ENCODE measurements around the gene LRRC43.

The LRRC43 gene

GRCh38 chr12:122189626-122190475, 6.9 kb downstream of the LRRC43 start:
- H3K36me3 ChIP-seq (ENCODE audit: control insufficient read depth, insufficient read depth, low read length) = no peaks in the 10 kb centered on the region
- H3K9ac ChIP-seq (ENCODE audit: low read length) = no peak overlapping the region
- no peak overlapping the region for H3K4me2 ChIP-seq (ENCODE audit: low read length)
- no CpG with 5 or more reads among the region's 34 CpGs for WGBS (ENCODE audit: extremely low coverage, insufficient coverage, low lambda C conversion rate)
- no peak overlapping the region for H2BK15ac ChIP-seq (replicated peaks; ENCODE audit: low read depth)
- no peak overlapping the region for H4K5ac ChIP-seq (ENCODE audit: low read length)
- H2AK5ac ChIP-seq (ENCODE audit: low read length) = no peak overlapping the region
- no peak for DNase-seq
- no peaks in the 10 kb centered on the region for H3K27me3 ChIP-seq (ENCODE audit: insufficient read depth, low read length, poor library complexity)
- no peaks in the 10 kb centered on the region for H3K79me2 ChIP-seq (ENCODE audit: control insufficient read depth, insufficient read depth, low read length)
- no peak overlapping the region for H4K8ac ChIP-seq (ENCODE audit: low read depth, low read length)
- H3K56ac ChIP-seq (ENCODE audit: low read length) = no peak overlapping the region
- H3K4me1 ChIP-seq (ENCODE audit: control insufficient read depth, low read depth, low read length) = no peaks in the 10 kb centered on the region
- H3K4me3 ChIP-seq (ENCODE audit: low read length) = no peak overlapping the region
- H2BK120ac ChIP-seq (ENCODE audit: low read depth, low read length) = no peak overlapping the region
- no peak overlapping the region for H3K4ac ChIP-seq (ENCODE audit: low read depth, low read length)
- no peak overlapping the region for H3K23ac ChIP-seq (ENCODE audit: low read length)
- H3K27ac ChIP-seq (ENCODE audit: low read depth, low read length) = no peak overlapping the region
- no peak overlapping the region for H3K18ac ChIP-seq (ENCODE audit: low read length)
- no peaks in the 10 kb centered on the region for H3K79me1 ChIP-seq (ENCODE audit: low read length)
- no peak overlapping the region for H2BK5ac ChIP-seq (ENCODE audit: low read length)

GRCh38 chr12:122190842-122191668, 8.1 kb downstream of the LRRC43 start:
- no peak overlapping the region for H3K23ac ChIP-seq (ENCODE audit: low read length)
- no peak overlapping the region for H2BK120ac ChIP-seq (ENCODE audit: low read depth, low read length)
- H3K79me1 ChIP-seq (ENCODE audit: low read length) = no peaks in the 10 kb centered on the region
- no peak overlapping the region for H4K8ac ChIP-seq (ENCODE audit: low read depth, low read length)
- no peak overlapping the region for H3K4me3 ChIP-seq (ENCODE audit: low read length)
- no peak overlapping the region for H2BK5ac ChIP-seq (ENCODE audit: low read length)
- no peak overlapping the region for H3K9ac ChIP-seq (ENCODE audit: low read length)
- no peak overlapping the region for H3K4me2 ChIP-seq (ENCODE audit: low read length)
- no peaks in the 10 kb centered on the region for H3K4me1 ChIP-seq (ENCODE audit: control insufficient read depth, low read depth, low read length)
- no peaks in the 10 kb centered on the region for H3K79me2 ChIP-seq (ENCODE audit: control insufficient read depth, insufficient read depth, low read length)
- no peak overlapping the region for H3K4ac ChIP-seq (ENCODE audit: low read depth, low read length)
- H3K27me3 ChIP-seq (ENCODE audit: insufficient read depth, low read length, poor library complexity) = no peaks in the 10 kb centered on the region
- no peaks in the 10 kb centered on the region for H3K36me3 ChIP-seq (ENCODE audit: control insufficient read depth, insufficient read depth, low read length)
- DNase-seq = peak; percentile 88
- no peak overlapping the region for H2AK5ac ChIP-seq (ENCODE audit: low read length)
- no peak overlapping the region for H4K5ac ChIP-seq (ENCODE audit: low read length)
- H3K18ac ChIP-seq (ENCODE audit: low read length) = no peak overlapping the region
- no peak overlapping the region for H3K27ac ChIP-seq (ENCODE audit: low read depth, low read length)
- H3K56ac ChIP-seq (ENCODE audit: low read length) = no peak overlapping the region
- no peak overlapping the region for H2BK15ac ChIP-seq (replicated peaks; ENCODE audit: low read depth)
- no CpG with 5 or more reads among the region's 18 CpGs for WGBS (ENCODE audit: extremely low coverage, insufficient coverage, low lambda C conversion rate)

GRCh38 chr12:122192441-122192840, 9.5 kb downstream of the LRRC43 start:
- Histone ChIP-seq H3K23ac (ENCODE audit: low read length) (no peak overlapping the region), H3K9ac (ENCODE audit: low read length) (no peak overlapping the region), H2BK5ac (ENCODE audit: low read length) (no peak overlapping the region), H3K18ac (ENCODE audit: low read length) (no peak overlapping the region), H4K5ac (ENCODE audit: low read length) (no peak overlapping the region), H3K27ac (ENCODE audit: low read depth, low read length) (no peak overlapping the region), H2BK120ac (ENCODE audit: low read depth, low read length) (no peak overlapping the region), H3K4me3 (ENCODE audit: low read length) (no peak overlapping the region), H2BK15ac (replicated peaks; ENCODE audit: low read depth) (no peak overlapping the region), H3K56ac (ENCODE audit: low read length) (no peak overlapping the region), H4K8ac (ENCODE audit: low read depth, low read length) (no peak overlapping the region), H3K79me1 (ENCODE audit: low read length) (no peaks in the 10 kb centered on the region), H3K79me2 (ENCODE audit: control insufficient read depth, insufficient read depth, low read length) (no peaks in the 10 kb centered on the region), H2AK5ac (ENCODE audit: low read length) (no peak overlapping the region), H3K27me3 (ENCODE audit: insufficient read depth, low read length, poor library complexity) (no peaks in the 10 kb centered on the region), H3K4me1 (ENCODE audit: control insufficient read depth, low read depth, low read length) (no peaks in the 10 kb centered on the region), H3K4ac (ENCODE audit: low read depth, low read length) (no peak overlapping the region), H3K36me3 (ENCODE audit: control insufficient read depth, insufficient read depth, low read length) (no peaks in the 10 kb centered on the region), H3K4me2 (ENCODE audit: low read length) (no peak overlapping the region)
- DNase-seq = no peak
- WGBS (ENCODE audit: extremely low coverage, insufficient coverage, low lambda C conversion rate) = no CpG with 5 or more reads among the region's 11 CpGs

- WGBS (ENCODE audit: extremely low coverage, insufficient coverage, low lambda C conversion rate) = no CpG with 5 or more reads among the region's 1 CpG
- Histone ChIP-seq H3K18ac (ENCODE audit: low read length) (no peak overlapping the region), H3K4me2 (ENCODE audit: low read length) (no peak overlapping the region)
These were observed 11.9 kb downstream of the LRRC43 start for GRCh38 chr12:122194804-122195203.

GRCh38 chr12:122195405-122195804, 12.5 kb downstream of the LRRC43 start:
- H2BK5ac ChIP-seq (ENCODE audit: low read length) = no peak overlapping the region
- no peak overlapping the region for H3K56ac ChIP-seq (ENCODE audit: low read length)
- H2BK15ac ChIP-seq (replicated peaks; ENCODE audit: low read depth) = no peak overlapping the region
- no CpG with 5 or more reads among the region's 4 CpGs for WGBS (ENCODE audit: extremely low coverage, insufficient coverage, low lambda C conversion rate)
- no peak overlapping the region for H2AK5ac ChIP-seq (ENCODE audit: low read length)
- no peak overlapping the region for H3K27ac ChIP-seq (ENCODE audit: low read depth, low read length)
- H3K36me3 ChIP-seq (ENCODE audit: control insufficient read depth, insufficient read depth, low read length) = no peaks in the 10 kb centered on the region
- H4K5ac ChIP-seq (ENCODE audit: low read length) = no peak overlapping the region
- H3K79me2 ChIP-seq (ENCODE audit: control insufficient read depth, insufficient read depth, low read length) = no peaks in the 10 kb centered on the region
- H4K8ac ChIP-seq (ENCODE audit: low read depth, low read length) = no peak overlapping the region
- no peak overlapping the region for H3K4me3 ChIP-seq (ENCODE audit: low read length)
- no peak overlapping the region for H2BK120ac ChIP-seq (ENCODE audit: low read depth, low read length)
- H3K4me1 ChIP-seq (ENCODE audit: control insufficient read depth, low read depth, low read length) = no peaks in the 10 kb centered on the region
- DNase-seq = no peak
- H3K4ac ChIP-seq (ENCODE audit: low read depth, low read length) = no peak overlapping the region
- H3K79me1 ChIP-seq (ENCODE audit: low read length) = no peaks in the 10 kb centered on the region
- no peak overlapping the region for H3K4me2 ChIP-seq (ENCODE audit: low read length)
- no peak overlapping the region for H3K23ac ChIP-seq (ENCODE audit: low read length)
- no peaks in the 10 kb centered on the region for H3K27me3 ChIP-seq (ENCODE audit: insufficient read depth, low read length, poor library complexity)
- H3K9ac ChIP-seq (ENCODE audit: low read length) = no peak overlapping the region
- no peak overlapping the region for H3K18ac ChIP-seq (ENCODE audit: low read length)

More at GRCh38 chr12:122194804-122195203, 11.9 kb downstream of the LRRC43 start:
- Histone ChIP-seq H3K4ac (ENCODE audit: low read depth, low read length) (no peak overlapping the region), H3K36me3 (ENCODE audit: control insufficient read depth, insufficient read depth, low read length) (no peaks in the 10 kb centered on the region), H3K4me1 (ENCODE audit: control insufficient read depth, low read depth, low read length) (no peaks in the 10 kb centered on the region), H2BK120ac (ENCODE audit: low read depth, low read length) (no peak overlapping the region), H2BK5ac (ENCODE audit: low read length) (no peak overlapping the region), H3K56ac (ENCODE audit: low read length) (no peak overlapping the region), H3K9ac (ENCODE audit: low read length) (no peak overlapping the region), H3K79me2 (ENCODE audit: control insufficient read depth, insufficient read depth, low read length) (no peaks in the 10 kb centered on the region), H2BK15ac (replicated peaks; ENCODE audit: low read depth) (no peak overlapping the region), H3K23ac (ENCODE audit: low read length) (no peak overlapping the region), H2AK5ac (ENCODE audit: low read length) (no peak overlapping the region), H3K4me3 (ENCODE audit: low read length) (no peak overlapping the region), H3K27ac (ENCODE audit: low read depth, low read length) (no peak overlapping the region), H4K5ac (ENCODE audit: low read length) (no peak overlapping the region), H3K27me3 (ENCODE audit: insufficient read depth, low read length, poor library complexity) (no peaks in the 10 kb centered on the region), H4K8ac (ENCODE audit: low read depth, low read length) (no peak overlapping the region), H3K79me1 (ENCODE audit: low read length) (no peaks in the 10 kb centered on the region)
- DNase-seq = no peak

Data from mesendoderm (in vitro differentiated cells).